Hippocampal formation (tissue), 2 donors: Measurements from ENCODE around the gene LRIG1.
"Not testable (repeated sequence)": the region's sequence is repeated elsewhere in the genome, so short reads cannot be mapped to it uniquely, and the experiment has no call there.

Source experiments
- DNase-seq, 2 donors: peaks; one replicate each; lab custom pipeline; 2025; lab: John Stamatoyannopoulos, UW

The LRIG1 gene

GRCh38 chr3:66441692-66442091 lies 59.1 kb downstream of the LRIG1 start:
- no peak for DNase-seq

- DNase-seq, result no peak
These were observed 59.7 kb downstream of the LRIG1 start for GRCh38 chr3:66441129-66441528.

GRCh38 chr3:66439666-66440344 lies 61.0 kb downstream of the LRIG1 start:
- DNase-seq, result no peak

- no peak for DNase-seq
These were observed 62.8 kb downstream of the LRIG1 start for GRCh38 chr3:66438046-66438445.

GRCh38 chr3:66437341-66437929 lies 63.4 kb downstream of the LRIG1 start:
- DNase-seq, result no peak

GRCh38 chr3:66435989-66436388 lies 64.8 kb downstream of the LRIG1 start:
- DNase-seq, result no peak

GRCh38 chr3:66434726-66435125 lies 66.1 kb downstream of the LRIG1 start:
- DNase-seq, result no peak

GRCh38 chr3:66433522-66433782 lies 67.4 kb downstream of the LRIG1 start:
- DNase-seq, result no peak

- no peak for DNase-seq
These were observed 67.9 kb downstream of the LRIG1 start for GRCh38 chr3:66432767-66433521.

GRCh38 chr3:66432041-66432766 lies 68.6 kb downstream of the LRIG1 start:
- no peak for DNase-seq

- no peak for DNase-seq
These were observed 69.3 kb downstream of the LRIG1 start for GRCh38 chr3:66431494-66431893.

GRCh38 chr3:66430876-66431275 lies 69.9 kb downstream of the LRIG1 start:
- DNase-seq, result no peak

- peak; percentile 19 to 41 for DNase-seq
These were observed 72.1 kb downstream of the LRIG1 start for GRCh38 chr3:66428733-66429132.

GRCh38 chr3:66427951-66428474 lies 72.8 kb downstream of the LRIG1 start:
- no peak for DNase-seq

- DNase-seq, result no peak
These were observed 73.5 kb downstream of the LRIG1 start for GRCh38 chr3:66427352-66427751.

- DNase-seq, result no peak
These were observed 74.7 kb downstream of the LRIG1 start for GRCh38 chr3:66426135-66426534.

- DNase-seq, result peak in 1 of 2 donors; percentile 26
These were observed 75.2 kb downstream of the LRIG1 start for GRCh38 chr3:66425576-66426114.

- DNase-seq, result peak; percentile 25 to 32
These were observed 75.8 kb downstream of the LRIG1 start for GRCh38 chr3:66425032-66425431.

- DNase-seq, result no peak
These were observed 77.0 kb downstream of the LRIG1 start for GRCh38 chr3:66423791-66424190.

- not testable (repeated sequence) for DNase-seq
These were observed 78.9 kb downstream of the LRIG1 start for GRCh38 chr3:66421893-66422292.

GRCh38 chr3:66421144-66421543 lies 79.7 kb downstream of the LRIG1 start:
- not testable (repeated sequence) for DNase-seq

GRCh38 chr3:66419036-66419435 lies 81.8 kb downstream of the LRIG1 start:
- DNase-seq, result peak; percentile 39 to 70
